HepG2 (cell line): ENCODE measurements around the gene INTS6. TPM values are rescaled to one million over a fixed set of nuclear protein-coding genes. Genes with fewer than 3 reads are reported as not detected.
A peak's percentile ranks its signal among the peaks of the same experiment; 100 is the strongest.

Experiments used
- ATAC-seq: fragments of 200-7000 bp; cut with Tn5 transposase; 3 replicates; pipeline ENCODE4 v1.9.1; 2020; ENCODE audit warnings: mild to moderate bottlenecking, moderate library complexity
- BruUV-seq: library from RNA; stranded (reverse); fragments of 400-500 nt; replicated peaks from 2 replicates; lab custom pipeline; 2021; lab: Mats Ljungman, UMichigan
- CTCF ChIA-PET: fragments of 300-600 bp; formaldehyde crosslinking; extraction: SDS; loops from one replicate; lab custom pipeline; 2021; ENCODE audit warnings: low total read pairs, inconsistent platforms, low intra/inter-chr PET ratio; lab: Yijun Ruan, JAX
- POLR2A ChIA-PET: fragments of 350-600 bp; sonication (Branson Sonifier 250); formaldehyde crosslinking; loops from one replicate; lab custom pipeline; 2020; ENCODE audit warnings: antibody characterized with exemption, inconsistent platforms; lab: Yijun Ruan, JAX
- DNase-seq: peaks from one replicate; pipeline ENCODE4 v3.0.0-alpha.2; 2015; ENCODE audit warnings: low spot score
- FAIRE-seq: peaks from 3 replicates; lab custom pipeline; 2011; peaks lifted over from hg19 to GRCh38; lab: Jason Lieb, UNC
- H2AFZ ChIP-seq: one replicate; pipeline ENCODE4 v1.6.1; 2011; ENCODE audit warnings: low read length, inconsistent platforms
- H3K27ac ChIP-seq: fragments of 300-600 bp; 3 replicates; pipeline ENCODE4 v1.8.0; 2011; ENCODE audit warnings: mixed run types, mild to moderate bottlenecking, mixed read lengths, low read length, inconsistent platforms; ENCODE audit not compliant: insufficient read depth; ENCODE audit errors: extremely low read length
- H3K27me3 ChIP-seq, 2 experiments: fragments of 200-600 bp in 1 of 2; 2 replicates in 1 of 2; 3 replicates in 1 of 2; pipeline versions ENCODE4 v1.6.0 to v1.8.0; 2011; ENCODE audit warnings: low read length in 2 of 2, mild to moderate bottlenecking in 2 of 2, moderate library complexity in 2 of 2, inconsistent platforms in 1 of 2; ENCODE audit not compliant: insufficient read depth in 2 of 2, control insufficient read depth in 1 of 2
- H3K36me3 ChIP-seq, 2 experiments: fragments of 200-600 bp in 1 of 2; replicated peaks in 1 of 2; 2 replicates in 1 of 2; 3 replicates in 1 of 2; pipeline versions ENCODE4 v1.5.1 to v1.8.0; 2011; ENCODE audit warnings: low read length in 2 of 2, inconsistent platforms in 1 of 2; ENCODE audit not compliant: insufficient read depth in 2 of 2, control insufficient read depth in 1 of 2
- H3K4me1 ChIP-seq: 2 replicates; pipeline ENCODE4 v1.5.1; 2012; ENCODE audit warnings: low read length, inconsistent platforms; ENCODE audit not compliant: insufficient read depth
- H3K4me2 ChIP-seq: 2 replicates; pipeline ENCODE4 v1.6.0; 2011; ENCODE audit warnings: low read depth, low read length, inconsistent platforms
- H3K4me3 ChIP-seq, 3 experiments: fragments of 200-600 bp in 1 of 3; sonication (generic), shearing (Covaris generic) in 1 of 3; replicated peaks in 1 of 3; 2 replicates each; pipeline ENCODE4 v1.5.1; 2011 to 2016; ENCODE audit warnings: low read length in 3 of 3, inconsistent platforms in 2 of 3, low read depth in 2 of 3, mild to moderate bottlenecking in 2 of 3, control low read depth in 1 of 3, mixed read lengths in 1 of 3; ENCODE audit not compliant: insufficient read depth in 1 of 3
- H3K79me2 ChIP-seq: one replicate; pipeline ENCODE4 v1.6.1; 2011; ENCODE audit warnings: low read length, inconsistent platforms; ENCODE audit not compliant: insufficient read depth
- H3K9ac ChIP-seq: 2 replicates; pipeline ENCODE4 v1.6.0; 2011; ENCODE audit warnings: mild to moderate bottlenecking, low read depth, low read length, inconsistent platforms; ENCODE audit not compliant: insufficient read depth
- H3K9me3 ChIP-seq: 2 replicates; pipeline ENCODE4 v1.5.1; 2012; ENCODE audit warnings: mild to moderate bottlenecking, low read length
- H4K20me1 ChIP-seq: 2 replicates; pipeline ENCODE4 v1.6.0; 2011; ENCODE audit warnings: inconsistent platforms, mild to moderate bottlenecking, low read length, moderate library complexity; ENCODE audit not compliant: insufficient read depth
- ASH2L ChIP-seq: fragments of 300-600, 200-600 bp; sonication (generic); IDR thresholded peaks from 2 replicates; pipeline ENCODE4 v1.7.0; 2017; ENCODE audit warnings: low read depth, mild to moderate bottlenecking, moderate library complexity, mixed read lengths, low read length; ENCODE audit not compliant: insufficient read length
- GABPA ChIP-seq, 2 experiments: IDR thresholded peaks; 2 replicates each; pipeline ENCODE4 v1.6.1; 2011 to 2016; ENCODE audit warnings: low read depth in 2 of 2, low read length in 1 of 2, missing biosample characterization in 1 of 2, missing genetic modification characterization in 1 of 2
- JUNB ChIP-seq: sonication (generic); formaldehyde crosslinking; IDR thresholded peaks from 2 replicates; pipeline ENCODE4 v1.8.0; 2022; ENCODE audit warnings: missing genetic modification reagents, mild to moderate bottlenecking, borderline replicate concordance
- NFIC ChIP-seq: IDR thresholded peaks from 2 replicates; pipeline ENCODE4 v1.6.1; 2012; ENCODE audit warnings: mild to moderate bottlenecking, low read length, inconsistent platforms
- STAT5B ChIP-seq: sonication (generic); formaldehyde crosslinking; IDR thresholded peaks from 2 replicates; pipeline ENCODE4 v1.4.0; 2020; ENCODE audit warnings: missing genetic modification reagents
- ZNF720 ChIP-seq: sonication (generic); formaldehyde crosslinking; IDR thresholded peaks from 2 replicates; pipeline ENCODE4 v1.4.0; 2020; ENCODE audit warnings: missing genetic modification reagents
- ZSCAN31 ChIP-seq: sonication (generic); formaldehyde crosslinking; IDR thresholded peaks from 2 replicates; pipeline ENCODE4 v1.5.0; 2020; ENCODE audit warnings: low read depth, mild to moderate bottlenecking, missing genetic modification reagents
- WGBS: methylation state at CpG from one replicate; pipeline ENCODE4 v1.1.6; 2017; ENCODE audit warnings: low lambda C conversion rate; 5-methylcytosine and 5-hydroxymethylcytosine counted together
- in situ Hi-C: cut with HindIII; loops from 2 replicates; pipeline ENCODE4 v1.10.0; 2017; ENCODE audit warnings: low pct_unique_long_range_greater_than_20kb; ENCODE audit not compliant: extremely low pct_ligation_motif_present
- intact Hi-C: fragments of 100-400 bp; cut with micrococcal nuclease; formaldehyde crosslinking; loops from one replicate; pipeline ENCODE4 v1.10.0; 2022; ENCODE audit not compliant: unreplicated experiment
- polyA plus RNA-seq, 8 experiments: library from polyadenylated mRNA; depleted of rRNA in 3 of 8; stranded (reverse) in 7 of 8; unstranded in 1 of 8; fragments of >200 nt; fragmentation: Illumina TruSeq in 4 of 8; extraction: Trizol in 4 of 8; gene quantifications; 2 replicates each; pipeline versions ENCODE4 v1.2.1 to v1.2.3, GENCODE V29; 2011 to 2016; ENCODE audit warnings: low read depth in 4 of 8, missing spikeins in 1 of 8, mixed read lengths in 1 of 8; ENCODE audit not compliant: insufficient read depth in 1 of 8
- total RNA-seq, 5 experiments: library from RNA; depleted of rRNA; stranded (reverse); fragments of >200 nt; fragmentation: Illumina TruSeq; extraction: Trizol; gene quantifications; 2 replicates each; pipeline ENCODE4 v1.2.3, GENCODE V29; 2016; ENCODE audit warnings: low read depth in 1 of 5
- TF ChIP-seq, protein P1 (sequence below): sonication (generic); formaldehyde crosslinking; IDR thresholded peaks from 2 replicates; pipeline ENCODE4 v1.5.0; 2020; ENCODE audit warnings: missing genetic modification reagents, mild to moderate bottlenecking, borderline replicate concordance

INTS6 gene
- total and polyA plus RNA-seq, 2 of the 13 experiments (the other 11 are each of a cell fraction or from before 2014, with no cell fraction given), result 27.9 to 38.4 TPM

DNA sequence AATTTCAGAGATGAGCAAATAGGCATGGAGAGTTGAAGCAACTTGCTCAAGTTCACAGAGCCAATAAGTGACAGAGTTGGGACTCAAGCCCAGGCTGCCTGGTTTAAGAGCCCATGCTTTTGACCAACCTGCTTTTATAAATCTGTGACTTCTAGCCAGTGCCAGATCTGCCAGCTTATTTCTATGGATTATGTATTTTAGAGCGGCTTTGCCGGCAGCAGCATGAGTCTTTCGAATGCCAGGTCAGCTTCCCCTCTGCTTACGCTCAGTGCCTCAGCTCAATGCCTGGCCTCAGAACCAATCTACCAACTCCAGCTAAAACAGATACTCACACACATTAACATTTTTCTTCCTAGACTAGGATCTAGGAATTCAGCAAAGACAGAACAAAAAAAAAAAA lies 111.0 kb downstream of the INTS6 start:
- ATAC-seq, result no peak
- no peak for FAIRE-seq
- DNase-seq, result no peak
- Histone ChIP-seq H3K4me2 (no peak overlapping the region), H3K79me2 (no peaks in the 10 kb centered on the region), H2AFZ (no peak overlapping the region), H3K36me3 (no peaks in the 10 kb centered on the region), H3K9me3 (no peaks in the 10 kb centered on the region), H3K27me3 (no peaks in the 10 kb centered on the region), H3K4me3 (no peak overlapping the region), H3K4me1 (peaks cover 8% of the 10 kb centered on the region; the same call in 1 of the 2 replicates), H3K27ac (no peak overlapping the region), H4K20me1 (no peaks in the 10 kb centered on the region), H3K9ac (no peak overlapping the region)
- no peak for TF ChIP-seq STAT5B (CRISPR knock-in tag)
- intact Hi-C loops, result no loop called here
- 96% methylated on average over 4 of the region's 4 CpGs for WGBS
- BruUV-seq, result no TSS peak
- ChIA-PET CTCF (no interaction called here), POLR2A (no interaction called here)
- in situ Hi-C loops, result no loop called here

DNA sequence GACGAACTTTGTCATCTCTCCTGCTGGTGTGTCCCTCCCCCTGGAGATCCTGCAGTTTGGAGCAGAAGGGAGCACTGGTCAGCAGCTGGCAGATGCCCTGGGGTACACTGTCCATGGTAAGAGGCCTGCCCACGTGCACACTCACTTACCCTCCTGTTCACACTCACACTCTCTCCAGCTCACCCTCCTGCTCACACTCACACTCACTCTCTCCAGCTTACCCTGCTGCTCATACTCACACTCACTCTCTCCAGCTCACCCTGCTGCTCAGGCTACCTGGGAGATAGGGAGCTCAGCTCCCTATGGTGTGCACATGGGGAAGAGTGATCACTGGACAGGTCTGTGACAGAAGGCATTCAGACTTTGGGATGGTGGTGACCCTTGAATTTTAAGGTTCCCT lies 111.6 kb downstream of the INTS6 start:
- H3K9ac ChIP-seq, result no peak overlapping the region
- in situ Hi-C loops (no loop called here), intact Hi-C loops (no loop called here)
- WGBS, result 5% methylated on average over 2 of the region's 2 CpGs
- ATAC-seq (peak; percentile 67), FAIRE-seq (no peak), DNase-seq (no peak)
- H3K4me1 ChIP-seq, result peaks cover 8% of the 10 kb centered on the region; the same call in 1 of the 2 replicates
- no peaks in the 10 kb centered on the region for H3K79me2 ChIP-seq
- CTCF ChIA-PET, result no interaction called here
- peak; percentile 48 for TF ChIP-seq ASH2L
- TF ChIP-seq ZSCAN31 (CRISPR knock-in tag), result no peak
- TF ChIP-seq, protein P1, sequence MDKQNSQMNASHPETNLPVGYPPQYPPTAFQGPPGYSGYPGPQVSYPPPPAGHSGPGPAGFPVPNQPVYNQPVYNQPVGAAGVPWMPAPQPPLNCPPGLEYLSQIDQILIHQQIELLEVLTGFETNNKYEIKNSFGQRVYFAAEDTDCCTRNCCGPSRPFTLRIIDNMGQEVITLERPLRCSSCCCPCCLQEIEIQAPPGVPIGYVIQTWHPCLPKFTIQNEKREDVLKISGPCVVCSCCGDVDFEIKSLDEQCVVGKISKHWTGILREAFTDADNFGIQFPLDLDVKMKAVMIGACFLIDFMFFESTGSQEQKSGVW (CRISPR knock-in tag), result no peak
- TF ChIP-seq JUNB, result no peak
- TF ChIP-seq NFIC, result no peak
- TF ChIP-seq ZNF720 (CRISPR knock-in tag), result no peak
- no peak for TF ChIP-seq GABPA (IDR thresholded peaks at IDR 0.05; ENCODE audit: low read depth, low read length)
- TF ChIP-seq GABPA (CRISPR knock-in tag; IDR thresholded peaks at IDR 0.05; ENCODE audit: low read depth), result no peak
- H3K4me3 ChIP-seq, result no peak overlapping the region
- H4K20me1 ChIP-seq, result no peaks in the 10 kb centered on the region
- no peaks in the 10 kb centered on the region for H3K9me3 ChIP-seq
- H2AFZ ChIP-seq, result no peak overlapping the region
- peak overlapping the region; percentile 24 for H3K4me2 ChIP-seq
- no peak overlapping the region for H3K27ac ChIP-seq
- H3K36me3 ChIP-seq, result no peaks in the 10 kb centered on the region
- no TSS peak for BruUV-seq
- no peaks in the 10 kb centered on the region for H3K27me3 ChIP-seq
- POLR2A ChIA-PET, result no interaction called here
